GM12878 (cell line): ENCODE data around the gene COL2A1. TPM values are rescaled to one million over a fixed set of nuclear protein-coding genes. Genes with fewer than 3 reads are reported as not detected.

Experiments
- ATAC-seq: fragments of 200-7000 bp; cut with Tn5 transposase; 3 replicates; pipeline ENCODE4 v1.9.1; 2020; ENCODE audit warnings: mild to moderate bottlenecking, moderate library complexity
- BruUV-seq: library from RNA; stranded (reverse); fragments of 400-500 nt; replicated peaks from 2 replicates; lab custom pipeline; 2021; lab: Mats Ljungman, UMichigan
- CTCF ChIA-PET: fragments of 300-600 bp; sonication (Branson Sonifier 250); formaldehyde crosslinking; extraction: SDS; loops from one replicate; lab custom pipeline; 2021; ENCODE audit warnings: inconsistent platforms; lab: Yijun Ruan, JAX
- POLR2A ChIA-PET: fragments of 350-600 bp; formaldehyde crosslinking; extraction: SDS; loops from one replicate; lab custom pipeline; 2021; ENCODE audit warnings: inconsistent platforms; lab: Charles Lee
- RAD21 ChIA-PET: fragments of 300-600 bp; sonication (Branson Sonifier 250); formaldehyde crosslinking; loops from one replicate; lab custom pipeline; 2023; ENCODE audit warnings: antibody characterized with exemption; ENCODE audit not compliant: unreplicated experiment; lab: Charles Lee
- SMC1A ChIA-PET: fragments of 300-600 bp; sonication (Branson Sonifier 250); formaldehyde crosslinking; loops from one replicate; lab custom pipeline; 2023; ENCODE audit not compliant: unreplicated experiment, uncharacterized antibody; lab: Charles Lee
- DNase-seq: peaks from one replicate; pipeline ENCODE4 v3.0.0-alpha.2; 2011; ENCODE audit warnings: low read depth, low spot score
- FAIRE-seq: peaks from 3 replicates; lab custom pipeline; 2011; peaks lifted over from hg19 to GRCh38; lab: Jason Lieb, UNC
- H2AFZ ChIP-seq: 2 replicates; pipeline ENCODE4 v1.6.0; 2011; ENCODE audit warnings: low read depth, low read length, control low read depth; ENCODE audit not compliant: control insufficient read depth
- H3K27ac ChIP-seq: 2 replicates; pipeline ENCODE4 v1.5.1; 2011; ENCODE audit warnings: control low read depth; ENCODE audit not compliant: control insufficient read depth, insufficient read depth
- H3K27me3 ChIP-seq, 2 experiments: replicated peaks in 1 of 2; 2 replicates each; pipeline versions ENCODE4 v1.6.0 to v1.6.1; 2011; ENCODE audit warnings: low read length in 1 of 2; ENCODE audit not compliant: control insufficient read depth in 2 of 2, insufficient read depth in 2 of 2
- H3K36me3 ChIP-seq, 2 experiments: 2 replicates each; pipeline ENCODE4 v1.5.1; 2011; ENCODE audit warnings: low read length in 1 of 2; ENCODE audit not compliant: control insufficient read depth in 2 of 2, insufficient read depth in 2 of 2
- H3K4me1 ChIP-seq: 2 replicates; pipeline ENCODE4 v1.6.1; 2011; ENCODE audit warnings: mild to moderate bottlenecking, low read length, moderate library complexity, mixed read lengths; ENCODE audit not compliant: control insufficient read depth, insufficient read depth
- H3K4me2 ChIP-seq: 2 replicates; pipeline ENCODE4 v1.6.0; 2011; ENCODE audit warnings: control low read depth; ENCODE audit not compliant: control insufficient read depth, insufficient read depth
- H3K4me3 ChIP-seq: fragments of 200-600 bp; sonication (generic); 2 replicates; pipeline ENCODE4 v1.5.1; 2016
- H3K79me2 ChIP-seq: 2 replicates; pipeline ENCODE4 v1.6.0; 2011; ENCODE audit warnings: low read length; ENCODE audit not compliant: control insufficient read depth, insufficient read depth
- H3K9ac ChIP-seq: 2 replicates; pipeline ENCODE4 v1.8.0; 2011; ENCODE audit warnings: low read length, control low read depth, mixed read lengths; ENCODE audit not compliant: control insufficient read depth, insufficient read depth
- H3K9me3 ChIP-seq: replicated peaks from 3 replicates; pipeline ENCODE4 v1.5.1; 2011; ENCODE audit warnings: mild to moderate bottlenecking, low read length; ENCODE audit not compliant: control insufficient read depth, insufficient read depth
- H4K20me1 ChIP-seq: 2 replicates; pipeline ENCODE4 v1.6.0; 2011; ENCODE audit not compliant: control insufficient read depth, insufficient read depth
- HSF1 ChIP-seq: fragments of 150-350 bp; IDR thresholded peaks from 2 replicates; pipeline ENCODE4 v1.6.1; 2014; ENCODE audit warnings: mild to moderate bottlenecking, low read depth, low read length
- IRF4 ChIP-seq: IDR thresholded peaks from 2 replicates; pipeline ENCODE4 v1.6.1; 2011; ENCODE audit warnings: low read depth, low read length
- JUND ChIP-seq: IDR thresholded peaks from 2 replicates; pipeline ENCODE4 v1.6.1; 2012; ENCODE audit warnings: low read depth, mild to moderate bottlenecking, low read length, improper control_type of control experiment, moderate library complexity
- MEF2B ChIP-seq: fragments of 450-650 bp; IDR thresholded peaks from 2 replicates; pipeline ENCODE4 v1.6.1; 2018; ENCODE audit warnings: mild to moderate bottlenecking, moderate library complexity; ENCODE audit not compliant: partially characterized antibody, poor library complexity, severe bottlenecking
- PAX8 ChIP-seq: fragments of 450-650 bp; IDR thresholded peaks from 2 replicates; pipeline ENCODE4 v1.6.1; 2017; ENCODE audit warnings: mild to moderate bottlenecking, moderate library complexity
- RAD51 ChIP-seq: fragments of 450-650 bp; IDR thresholded peaks from 2 replicates; pipeline ENCODE4 v1.6.1; 2016; ENCODE audit warnings: moderate library complexity, mild to moderate bottlenecking, inconsistent platforms
- SUZ12 ChIP-seq: fragments of 200-600 bp; sonication (generic); IDR thresholded peaks from one replicate; pipeline ENCODE4 v1.6.1; 2018; ENCODE audit warnings: antibody characterized with exemption, mild to moderate bottlenecking; ENCODE audit not compliant: unreplicated experiment
- TCF12 ChIP-seq: IDR thresholded peaks from 2 replicates; pipeline ENCODE4 v1.6.1; 2011; ENCODE audit warnings: low read depth, mild to moderate bottlenecking, low read length
- YBX1 ChIP-seq: fragments of 450-650 bp; IDR thresholded peaks from 2 replicates; pipeline ENCODE4 v1.6.1; 2016; ENCODE audit warnings: antibody characterized with exemption
- ZBTB4 ChIP-seq: fragments of 450-650 bp; formaldehyde crosslinking; IDR thresholded peaks from 2 replicates; pipeline ENCODE4 v1.4.0; 2022; ENCODE audit warnings: mild to moderate bottlenecking, moderate library complexity
- ZNF24 ChIP-seq: fragments of 450-650 bp; IDR thresholded peaks from 2 replicates; pipeline ENCODE4 v1.6.1; 2017; ENCODE audit warnings: antibody characterized with exemption, mild to moderate bottlenecking
- WGBS: methylation state at CpG from one replicate; pipeline ENCODE4 v1.1.6; 2016; ENCODE audit warnings: low lambda C conversion rate; ENCODE audit not compliant: insufficient replicate concordance, insufficient coverage; ENCODE audit errors: missing lambda C conversion rate; 5-methylcytosine and 5-hydroxymethylcytosine counted together
- in situ Hi-C: fragments of 300-500 bp; cut with MboI; formaldehyde crosslinking; loops from 9 replicates; pipeline ENCODE4 v1.14.3; 2018; ENCODE audit warnings: mixed read lengths
- intact Hi-C: fragments of 100-400 bp; cut with micrococcal nuclease; formaldehyde crosslinking; loops from one replicate; pipeline ENCODE4 v1.14.2; 2022; ENCODE audit not compliant: unreplicated experiment
- polyA plus RNA-seq, 11 experiments: library from polyadenylated mRNA; depleted of rRNA in 4 of 11; unstranded in 6 of 11; stranded (reverse) in 5 of 11; fragments of >200 nt; fragmentation: Nextera tagmentation in 4 of 11; fragmentation: Illumina TruSeq in 1 of 11; extraction: Ambion mirVana in 4 of 11; extraction: Trizol in 1 of 11; gene quantifications; 1 replicate in 1 of 11; 2 replicates in 10 of 11; pipeline versions ENCODE4 v1.2.1 to v1.2.3, GENCODE V29; 2011 to 2016; ENCODE audit warnings: inconsistent platforms in 2 of 11, missing spikeins in 2 of 11, low read depth in 1 of 11
- total RNA-seq, 4 experiments: library from RNA; depleted of rRNA in 3 of 4; stranded (reverse); fragments of >200 nt in 3 of 4; fragmentation: Illumina TruSeq in 1 of 4; extraction: Trizol in 1 of 4; gene quantifications; 2 replicates each; pipeline versions ENCODE4 v1.2.1 to v1.2.3, GENCODE V29; 2013 to 2021
- TF ChIP-seq, protein P1 (sequence below), 3 experiments: IDR thresholded peaks in 2 of 3; conservative IDR thresholded peaks in 1 of 3; 2 replicates each; pipeline ENCODE4 v1.5.1; 2011; ENCODE audit warnings: low read depth in 3 of 3, low read length in 3 of 3, mild to moderate bottlenecking in 3 of 3, control low read depth in 2 of 3, moderate library complexity in 2 of 3, inconsistent platforms in 1 of 3, mixed read lengths in 1 of 3; ENCODE audit not compliant: control insufficient read depth in 2 of 3, insufficient read depth in 1 of 3; ENCODE audit errors: extremely low read depth in 1 of 3
- TF ChIP-seq, protein P2 (sequence below): fragments of 450-650 bp; IDR thresholded peaks from 2 replicates; pipeline ENCODE4 v1.6.1; 2017; ENCODE audit warnings: low read depth, mild to moderate bottlenecking, moderate library complexity
- TF ChIP-seq, protein P3 (sequence below): IDR thresholded peaks from 2 replicates; pipeline ENCODE4 v1.6.1; 2012; ENCODE audit warnings: low read depth, low read length, improper control_type of control experiment

The COL2A1 gene
- total and polyA plus RNA-seq, 10 of the 15 experiments (the other 5 are each of a cell fraction or from before 2014, with no cell fraction given): 0.06 to 0.67 (median 0.19) TPM; not detected in 1

GRCh38 chr12:48033451-48033850 is 29.2 kb upstream of the COL2A1 start:
- RAD21 ChIA-PET: no interaction called here
- whole genome bisulfite sequencing: 100% methylated on average over 1 of the region's 1 CpG
- POLR2A ChIA-PET: no interaction called here

More at GRCh38 chr12:48033451-48033850, 29.2 kb upstream of the COL2A1 start:
- Histone ChIP-seq H3K36me3 (no peaks in the 10 kb centered on the region), H3K4me1 (no peaks in the 10 kb centered on the region), H3K4me3 (no peak overlapping the region), H3K9ac (no peak overlapping the region), H2AFZ (no peak overlapping the region), H3K9me3 (no peaks in the 10 kb centered on the region), H4K20me1 (no peaks in the 10 kb centered on the region), H3K79me2 (no peaks in the 10 kb centered on the region), H3K27me3 (no peaks in the 10 kb centered on the region), H3K27ac (no peak overlapping the region), H3K4me2 (no peak overlapping the region)
- in situ Hi-C loops (no loop called here), intact Hi-C loops (no loop called here)
- SMC1A ChIA-PET: no interaction called here
- CTCF ChIA-PET: no interaction called here
- TF ChIP-seq ZBTB4 (CRISPR knock-in tag) (no peak), MEF2B (no peak), PAX8 (no peak), SUZ12 (no peak), JUND (no peak), TCF12 (no peak), ZNF24 (no peak), YBX1 (no peak), IRF4 (no peak), HSF1 (no peak), RAD51 (no peak)
- TF ChIP-seq, protein P1, sequence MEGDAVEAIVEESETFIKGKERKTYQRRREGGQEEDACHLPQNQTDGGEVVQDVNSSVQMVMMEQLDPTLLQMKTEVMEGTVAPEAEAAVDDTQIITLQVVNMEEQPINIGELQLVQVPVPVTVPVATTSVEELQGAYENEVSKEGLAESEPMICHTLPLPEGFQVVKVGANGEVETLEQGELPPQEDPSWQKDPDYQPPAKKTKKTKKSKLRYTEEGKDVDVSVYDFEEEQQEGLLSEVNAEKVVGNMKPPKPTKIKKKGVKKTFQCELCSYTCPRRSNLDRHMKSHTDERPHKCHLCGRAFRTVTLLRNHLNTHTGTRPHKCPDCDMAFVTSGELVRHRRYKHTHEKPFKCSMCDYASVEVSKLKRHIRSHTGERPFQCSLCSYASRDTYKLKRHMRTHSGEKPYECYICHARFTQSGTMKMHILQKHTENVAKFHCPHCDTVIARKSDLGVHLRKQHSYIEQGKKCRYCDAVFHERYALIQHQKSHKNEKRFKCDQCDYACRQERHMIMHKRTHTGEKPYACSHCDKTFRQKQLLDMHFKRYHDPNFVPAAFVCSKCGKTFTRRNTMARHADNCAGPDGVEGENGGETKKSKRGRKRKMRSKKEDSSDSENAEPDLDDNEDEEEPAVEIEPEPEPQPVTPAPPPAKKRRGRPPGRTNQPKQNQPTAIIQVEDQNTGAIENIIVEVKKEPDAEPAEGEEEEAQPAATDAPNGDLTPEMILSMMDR (IDR thresholded peaks at IDR 0.05 in 2 of 3, conservative IDR thresholded peaks at IDR 0.05 in 1 of 3; ENCODE audit: control insufficient read depth in 2 of 3, extremely low read depth in 1 of 3, insufficient read depth in 1 of 3, low read depth in 3 of 3, low read length in 3 of 3): no peak
- TF ChIP-seq, protein P2, sequence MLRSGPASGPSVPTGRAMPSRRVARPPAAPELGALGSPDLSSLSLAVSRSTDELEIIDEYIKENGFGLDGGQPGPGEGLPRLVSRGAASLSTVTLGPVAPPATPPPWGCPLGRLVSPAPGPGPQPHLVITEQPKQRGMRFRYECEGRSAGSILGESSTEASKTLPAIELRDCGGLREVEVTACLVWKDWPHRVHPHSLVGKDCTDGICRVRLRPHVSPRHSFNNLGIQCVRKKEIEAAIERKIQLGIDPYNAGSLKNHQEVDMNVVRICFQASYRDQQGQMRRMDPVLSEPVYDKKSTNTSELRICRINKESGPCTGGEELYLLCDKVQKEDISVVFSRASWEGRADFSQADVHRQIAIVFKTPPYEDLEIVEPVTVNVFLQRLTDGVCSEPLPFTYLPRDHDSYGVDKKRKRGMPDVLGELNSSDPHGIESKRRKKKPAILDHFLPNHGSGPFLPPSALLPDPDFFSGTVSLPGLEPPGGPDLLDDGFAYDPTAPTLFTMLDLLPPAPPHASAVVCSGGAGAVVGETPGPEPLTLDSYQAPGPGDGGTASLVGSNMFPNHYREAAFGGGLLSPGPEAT: no peak
- TF ChIP-seq, protein P3, sequence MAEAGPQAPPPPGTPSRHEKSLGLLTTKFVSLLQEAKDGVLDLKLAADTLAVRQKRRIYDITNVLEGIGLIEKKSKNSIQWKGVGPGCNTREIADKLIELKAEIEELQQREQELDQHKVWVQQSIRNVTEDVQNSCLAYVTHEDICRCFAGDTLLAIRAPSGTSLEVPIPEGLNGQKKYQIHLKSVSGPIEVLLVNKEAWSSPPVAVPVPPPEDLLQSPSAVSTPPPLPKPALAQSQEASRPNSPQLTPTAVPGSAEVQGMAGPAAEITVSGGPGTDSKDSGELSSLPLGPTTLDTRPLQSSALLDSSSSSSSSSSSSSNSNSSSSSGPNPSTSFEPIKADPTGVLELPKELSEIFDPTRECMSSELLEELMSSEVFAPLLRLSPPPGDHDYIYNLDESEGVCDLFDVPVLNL: no peak
- DNase-seq: no peak
- no peak for ATAC-seq
- BruUV-seq: no TSS peak
- no peak for FAIRE-seq
